GM21723 (cell line): ENCODE data around the gene NRF1.
"Not testable (repeated sequence)": the region's sequence is repeated elsewhere in the genome, so short reads cannot be mapped to it uniquely, and the experiment has no call there.

Experiments used
- ATAC-seq: cut with Tn5 transposase; IDR thresholded peaks from one replicate; pipeline ENCODE4 v1.9.1; 2021; ENCODE audit warnings: mild to moderate bottlenecking, moderate library complexity; ENCODE audit not compliant: unreplicated experiment

Gene NRF1

DNA sequence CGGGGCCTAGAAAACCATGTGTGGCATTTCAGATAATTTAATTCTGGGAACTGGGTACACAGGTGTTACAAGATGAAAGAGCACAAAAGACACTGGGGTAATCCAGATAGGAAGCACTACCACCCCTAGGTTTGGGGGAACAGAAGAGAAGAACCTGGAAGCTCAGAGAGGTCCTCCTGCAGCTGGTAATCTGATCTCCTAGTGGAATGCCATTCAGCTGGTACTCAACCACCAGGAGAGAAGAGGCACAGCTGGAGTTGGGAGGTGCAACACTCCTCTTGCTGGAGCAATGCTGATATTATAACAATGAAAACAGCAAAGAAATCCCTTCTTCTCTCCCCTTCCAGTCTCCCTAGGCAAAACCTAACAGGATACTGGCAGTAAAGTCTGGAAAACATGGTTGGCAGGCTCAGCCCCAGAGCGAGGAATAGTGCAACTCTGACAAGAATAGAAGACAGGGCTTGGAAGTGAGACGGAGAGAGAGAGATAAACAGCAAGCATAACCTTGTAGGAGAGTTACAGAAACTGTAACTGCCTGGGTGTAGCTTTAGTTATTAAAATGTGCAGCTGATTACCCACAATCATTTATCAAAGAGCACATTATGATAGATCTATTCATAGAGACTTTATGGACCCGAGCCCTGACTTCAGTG is 35.0 kb downstream of the NRF1 start:
- no peak for ATAC-seq

GRCh38 chr7:129649128-129649690 is 37.7 kb downstream of the NRF1 start:
- ATAC-seq: no peak

GRCh38 chr7:129650056-129650758 is 38.7 kb downstream of the NRF1 start:
- no peak for ATAC-seq

DNA sequence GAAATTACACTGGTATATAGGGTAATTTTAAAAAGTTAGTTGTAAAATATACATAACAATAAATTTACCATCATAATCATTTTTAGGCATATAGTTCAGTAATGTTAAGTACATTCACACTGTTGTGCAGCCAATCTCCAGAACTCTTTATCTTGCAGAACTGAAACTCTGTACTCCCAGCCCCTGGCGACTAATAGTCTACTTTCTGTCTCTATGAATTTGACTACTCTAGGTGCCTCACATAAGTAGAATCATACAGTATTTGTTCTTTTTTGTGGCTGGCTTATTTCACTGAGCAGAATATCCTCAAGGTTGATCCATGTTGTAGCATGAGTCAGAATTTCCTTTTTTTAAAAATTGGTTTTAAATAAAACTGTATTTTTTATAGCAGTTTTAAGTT is 41.4 kb downstream of the NRF1 start:
- ATAC-seq: no peak

GRCh38 chr7:129655811-129656210 is 44.3 kb downstream of the NRF1 start:
- ATAC-seq: no peak

DNA sequence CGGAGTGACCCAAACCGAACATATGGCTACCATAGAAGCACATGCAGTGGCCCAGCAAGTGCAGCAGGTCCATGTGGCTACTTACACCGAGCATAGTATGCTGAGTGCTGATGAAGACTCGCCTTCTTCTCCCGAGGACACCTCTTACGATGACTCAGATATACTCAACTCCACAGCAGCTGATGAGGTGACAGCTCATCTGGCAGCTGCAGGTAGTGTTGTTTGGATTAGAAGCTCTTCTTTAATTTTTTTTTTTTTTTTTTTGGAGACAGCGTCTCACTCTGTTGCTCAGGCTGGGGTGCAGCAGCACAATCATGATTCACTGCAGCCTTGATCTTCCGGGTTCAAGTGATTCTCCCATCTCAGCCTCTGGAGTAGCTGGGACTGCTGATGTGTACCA is 45.8 kb downstream of the NRF1 start:
- ATAC-seq: no peak

DNA sequence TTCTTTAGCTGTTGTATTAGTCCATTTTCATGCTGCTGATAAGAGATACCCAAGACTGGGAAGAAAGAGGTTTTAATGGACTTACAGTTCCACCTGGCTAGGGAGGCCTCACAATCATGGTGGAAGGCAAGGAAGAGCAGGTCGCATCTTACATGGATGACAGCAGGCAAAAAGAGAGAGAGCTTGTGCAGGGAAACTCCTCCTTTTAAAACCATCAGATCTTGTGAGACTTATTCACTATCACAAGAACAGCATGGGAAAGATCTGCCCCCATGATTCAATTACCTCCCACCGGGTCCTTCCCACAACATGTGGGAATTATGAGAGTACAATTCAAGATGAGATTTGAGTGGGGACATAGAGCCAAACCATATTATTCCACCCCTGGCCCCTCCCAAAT is 48.4 kb downstream of the NRF1 start:
- ATAC-seq: not testable (repeated sequence)

- ATAC-seq: no peak
Observed at GRCh38 chr7:129661645-129662182, 50.2 kb downstream of the NRF1 start.

DNA sequence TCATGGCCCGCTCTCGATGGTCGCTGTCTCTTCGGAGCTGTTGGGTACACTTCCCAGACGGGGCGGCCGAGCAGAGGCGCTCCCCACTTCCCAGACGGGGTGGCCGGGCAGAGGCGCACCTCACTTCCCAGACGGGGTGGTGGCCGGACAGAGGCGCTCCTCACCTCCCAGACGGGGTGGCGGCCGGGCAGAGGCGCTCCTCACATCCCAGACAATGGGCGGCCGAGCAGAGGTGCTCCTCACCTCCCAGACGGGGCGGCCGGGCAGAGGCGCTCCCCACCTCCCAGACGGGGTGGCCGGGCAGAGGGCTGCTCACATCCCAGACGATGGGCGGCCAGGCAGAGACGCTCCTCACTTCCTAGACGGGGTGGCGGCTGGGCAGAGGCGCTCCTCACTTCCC is 51.7 kb downstream of the NRF1 start:
- not testable (repeated sequence) for ATAC-seq

GRCh38 chr7:129664029-129665012 is 52.8 kb downstream of the NRF1 start:
- ATAC-seq: no peak

DNA sequence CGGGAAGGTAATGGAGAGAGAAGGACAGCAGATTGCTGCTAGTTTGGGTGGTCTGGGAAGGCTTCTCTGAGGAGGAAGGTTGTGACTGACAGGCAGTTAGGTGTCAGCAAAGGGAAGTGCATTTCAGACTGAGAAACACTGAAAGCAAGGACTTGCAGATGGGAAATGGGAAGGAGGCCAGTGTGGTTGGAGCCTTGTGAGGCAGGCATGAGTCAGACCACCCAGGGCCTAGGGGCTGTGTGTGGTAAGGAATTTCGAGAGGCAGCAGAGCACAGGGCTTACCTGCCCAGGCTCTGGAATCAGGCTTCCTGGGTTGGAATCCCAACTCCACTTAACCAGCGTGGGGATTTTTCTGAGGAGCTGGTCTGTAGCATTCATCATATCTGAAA is 53.5 kb downstream of the NRF1 start:
- no peak for ATAC-seq

DNA sequence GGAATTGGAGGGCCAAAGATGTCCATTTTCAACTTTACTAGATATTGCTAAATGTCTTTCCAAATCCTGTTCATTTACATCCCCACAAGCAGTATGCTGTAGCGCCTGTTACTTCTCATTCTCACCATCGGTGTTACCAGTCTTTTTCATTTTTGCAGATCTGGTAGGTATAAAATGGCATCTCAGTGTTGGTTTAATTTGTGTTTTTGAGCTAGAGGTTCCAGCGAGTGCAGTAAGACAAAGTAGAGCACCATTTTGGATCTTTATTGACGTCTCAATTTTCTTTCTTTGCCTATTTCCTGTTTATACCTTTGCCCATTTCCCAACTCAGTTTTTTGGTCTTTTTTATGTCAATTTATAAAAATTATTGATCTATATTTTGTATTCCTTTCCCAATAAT is 55.6 kb downstream of the NRF1 start:
- no peak for ATAC-seq

DNA sequence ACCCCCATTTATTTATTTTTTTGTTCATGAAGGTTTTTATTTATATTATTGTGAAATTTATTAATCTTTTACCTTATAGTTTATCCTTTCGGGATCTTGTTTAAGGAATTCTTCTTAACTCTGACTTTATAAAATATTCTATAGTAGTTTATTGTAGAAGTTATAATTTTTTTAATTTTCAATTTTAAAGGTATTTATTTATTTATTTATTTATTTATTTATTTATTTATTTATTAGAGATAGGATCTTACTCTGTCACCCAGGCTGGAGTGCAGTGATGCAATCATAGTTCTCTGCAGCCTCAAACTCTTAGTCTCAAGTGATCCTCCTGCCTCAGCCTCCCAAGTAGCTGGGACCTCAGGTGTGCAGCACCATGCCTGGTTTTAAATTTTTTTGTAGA is 56.0 kb downstream of the NRF1 start:
- no peak for ATAC-seq

DNA sequence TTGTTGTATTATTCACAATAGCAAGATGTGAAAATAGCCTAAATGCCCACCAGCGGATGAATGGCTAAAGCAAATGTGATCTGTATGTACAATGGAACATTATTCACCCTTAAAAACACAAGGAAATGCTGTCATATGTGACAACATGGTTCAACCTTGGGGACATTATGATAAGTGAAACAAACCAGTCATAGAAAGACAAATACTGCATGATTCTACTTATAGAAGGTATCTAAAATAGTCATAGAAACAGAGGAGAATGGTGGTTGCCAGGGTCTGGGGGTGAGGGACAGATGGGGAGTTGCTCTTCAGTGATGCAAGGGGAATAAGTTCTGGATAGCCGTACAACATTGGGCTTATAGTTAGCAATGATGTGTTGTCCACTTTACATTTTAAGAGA is 58.4 kb downstream of the NRF1 start:
- ATAC-seq: no peak

GRCh38 chr7:129670656-129671055 is 59.1 kb downstream of the NRF1 start:
- no peak for ATAC-seq

- no peak for ATAC-seq
Observed at GRCh38 chr7:129671266-129671665, 59.7 kb downstream of the NRF1 start.

GRCh38 chr7:129674475-129674874 is 63.0 kb downstream of the NRF1 start:
- not testable (repeated sequence) for ATAC-seq

DNA sequence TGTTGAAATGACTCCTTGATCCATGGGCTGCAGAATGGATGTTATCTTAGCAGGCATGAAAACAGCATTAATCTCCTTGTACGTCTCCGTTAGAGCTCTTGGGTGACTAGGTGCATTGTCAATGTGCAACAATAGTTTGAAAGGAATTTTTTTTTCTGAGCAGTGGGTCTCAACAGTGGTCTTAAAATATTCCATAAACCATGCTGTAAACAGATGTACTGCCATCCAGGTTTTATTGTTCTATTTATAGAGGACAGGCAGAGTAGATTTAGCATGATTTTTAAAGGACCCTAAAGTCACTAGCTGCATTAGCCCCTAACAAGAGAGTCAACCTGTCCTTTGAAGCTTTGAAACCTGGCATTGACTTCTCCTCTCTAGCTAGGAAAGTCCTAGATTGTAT is 64.0 kb downstream of the NRF1 start:
- ATAC-seq: no peak

GRCh38 chr7:129676017-129676897 is 64.7 kb downstream of the NRF1 start:
- ATAC-seq: no peak

- ATAC-seq: no peak
Observed at GRCh38 chr7:129677796-129678195, 66.3 kb downstream of the NRF1 start.
